Lower leg skin (tissue), 3 donors: ENCODE results near the gene TRPC3.

ENCODE experiments used
- POLR2A ChIP-seq, 2 donors: fragments of 450-650 bp; IDR thresholded peaks; one replicate each; pipeline ENCODE4 v1.6.1; 2016 to 2017; ENCODE audit warnings: antibody characterized with exemption in 2 of 2, mild to moderate bottlenecking in 1 of 2, moderate library complexity in 1 of 2
- TF ChIP-seq, protein P1 (sequence below), 3 donors: fragments of 450-650 bp; IDR thresholded peaks; one replicate each; pipeline ENCODE4 v1.5.1; 2016; ENCODE audit warnings: antibody characterized with exemption in 3 of 3, mild to moderate bottlenecking in 3 of 3, moderate library complexity in 2 of 3

- TF ChIP-seq, protein P1, sequence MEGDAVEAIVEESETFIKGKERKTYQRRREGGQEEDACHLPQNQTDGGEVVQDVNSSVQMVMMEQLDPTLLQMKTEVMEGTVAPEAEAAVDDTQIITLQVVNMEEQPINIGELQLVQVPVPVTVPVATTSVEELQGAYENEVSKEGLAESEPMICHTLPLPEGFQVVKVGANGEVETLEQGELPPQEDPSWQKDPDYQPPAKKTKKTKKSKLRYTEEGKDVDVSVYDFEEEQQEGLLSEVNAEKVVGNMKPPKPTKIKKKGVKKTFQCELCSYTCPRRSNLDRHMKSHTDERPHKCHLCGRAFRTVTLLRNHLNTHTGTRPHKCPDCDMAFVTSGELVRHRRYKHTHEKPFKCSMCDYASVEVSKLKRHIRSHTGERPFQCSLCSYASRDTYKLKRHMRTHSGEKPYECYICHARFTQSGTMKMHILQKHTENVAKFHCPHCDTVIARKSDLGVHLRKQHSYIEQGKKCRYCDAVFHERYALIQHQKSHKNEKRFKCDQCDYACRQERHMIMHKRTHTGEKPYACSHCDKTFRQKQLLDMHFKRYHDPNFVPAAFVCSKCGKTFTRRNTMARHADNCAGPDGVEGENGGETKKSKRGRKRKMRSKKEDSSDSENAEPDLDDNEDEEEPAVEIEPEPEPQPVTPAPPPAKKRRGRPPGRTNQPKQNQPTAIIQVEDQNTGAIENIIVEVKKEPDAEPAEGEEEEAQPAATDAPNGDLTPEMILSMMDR (IDR thresholded peaks at IDR 0.05) = no peak
- no peak for TF ChIP-seq POLR2A (IDR thresholded peaks at IDR 0.05)
Measured at GRCh38 chr4:121953860-121954259, 2.0 kb upstream of the TRPC3 start.
